ENCODE results near the gene POLR3K.

POLR3K gene

GRCh38 chr16:94918-95265 is 41.5 kb upstream of the POLR3K start:
- TF ChIP-seq CTCF (conservative IDR thresholded peaks at IDR 0.05; ENCODE audit: low read depth), result no peak
- ChIA-PET CTCF (interaction anchor here (1.7 to 6.7 kb wide), 2 partner anchors 28 to 32 kb away, joined by 8 to 135 read pairs; no protein-coding TSS in a partner anchor), POLR2A (ENCODE audit: low non-redundant PET) (no interaction called here)
- H3K27ac ChIP-seq, result peak overlapping the region; percentile 41
- no peak for DNase-seq (ENCODE audit: low spot score)

- H3K27ac ChIP-seq, result peak overlapping the region; percentile 41
- no peak for DNase-seq (ENCODE audit: low spot score)
- CTCF ChIA-PET, result interaction anchor here (0.6 to 6.7 kb wide), 3 partner anchors 25 to 1619 kb away, joined by 4 to 135 read pairs (median 6); no protein-coding TSS in a partner anchor
- TF ChIP-seq CTCF (conservative IDR thresholded peaks at IDR 0.05; ENCODE audit: low read depth), result no peak
- POLR2A ChIA-PET (ENCODE audit: low non-redundant PET), result no interaction called here
Measured at GRCh38 chr16:92431-93339, 39.3 kb upstream of the POLR3K start.

- ChIA-PET CTCF (interaction anchor here (0.6 to 1.4 kb wide), 2 partner anchors 26 to 42 kb away, joined by 4 to 6 read pairs; no protein-coding TSS in a partner anchor), POLR2A (ENCODE audit: low non-redundant PET) (no interaction called here)
- no peak for DNase-seq (ENCODE audit: low spot score)
- no peak for TF ChIP-seq CTCF (conservative IDR thresholded peaks at IDR 0.05; ENCODE audit: low read depth)
- H3K27ac ChIP-seq, result peak overlapping the region; percentile 41
Measured at GRCh38 chr16:91484-91883, 38.1 kb upstream of the POLR3K start.

GRCh38 chr16:89391-90302 is 36.2 kb upstream of the POLR3K start:
- no peak for TF ChIP-seq CTCF (conservative IDR thresholded peaks at IDR 0.05; ENCODE audit: low read depth)
- no peak for DNase-seq (ENCODE audit: low spot score)
- CTCF ChIA-PET, result interaction anchor here (1.5 kb wide), 1 partner anchor 24 kb away, joined by 5 read pairs; no protein-coding TSS in a partner anchor
- POLR2A ChIA-PET (ENCODE audit: low non-redundant PET), result interaction anchor here (0.5 kb wide), 1 partner anchor 23 kb away, joined by 3 read pairs; no protein-coding TSS in a partner anchor
- H3K27ac ChIP-seq, result peak overlapping the region; percentile 41

GRCh38 chr16:88613-89012 is 35.2 kb upstream of the POLR3K start:
- H3K27ac ChIP-seq, result no peak overlapping the region
- DNase-seq (ENCODE audit: low spot score), result no peak
- TF ChIP-seq CTCF (conservative IDR thresholded peaks at IDR 0.05; ENCODE audit: low read depth), result no peak
- POLR2A ChIA-PET (ENCODE audit: low non-redundant PET), result interaction anchor here (0.5 kb wide), 1 partner anchor 22 kb away, joined by 3 read pairs; no protein-coding TSS in a partner anchor
- CTCF ChIA-PET, result interaction anchor here (0.7 to 0.9 kb wide), 2 partner anchors 23 to 1577 kb away, joined by 3 to 5 read pairs; no protein-coding TSS in a partner anchor

DNA sequence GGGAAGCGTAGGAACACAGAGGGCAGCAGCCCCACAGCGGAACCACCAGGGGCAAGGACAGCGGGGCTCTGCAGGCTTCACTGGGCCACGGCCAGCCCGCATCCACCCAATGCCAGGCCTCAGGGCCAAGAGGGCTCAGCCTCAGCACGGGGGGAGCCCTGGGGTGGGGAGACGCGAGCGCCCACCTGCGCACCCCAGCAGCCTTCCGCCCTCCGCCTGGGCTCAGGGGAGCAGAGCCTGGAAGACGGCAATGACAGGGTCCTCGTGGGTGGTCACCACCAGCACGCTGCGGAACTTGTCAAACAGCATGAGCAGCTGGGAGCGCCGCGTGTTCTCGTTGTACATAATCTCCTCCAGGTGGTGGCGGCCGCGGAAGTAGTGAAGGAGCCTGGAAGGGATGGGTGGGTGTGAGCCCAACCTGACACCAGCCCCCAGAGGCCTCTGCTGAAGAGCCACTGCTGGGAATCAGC is 33.1 kb upstream of the POLR3K start:
- TF ChIP-seq CTCF (conservative IDR thresholded peaks at IDR 0.05; ENCODE audit: low read depth), result no peak
- peak overlapping the region; percentile 89 for H3K27ac ChIP-seq
- no peak for DNase-seq (ENCODE audit: low spot score)
- ChIA-PET CTCF (interaction anchor here (0.8 to 1.0 kb wide), 2 partner anchors 10 kb away, joined by 3 to 6 read pairs; no protein-coding TSS in a partner anchor), POLR2A (ENCODE audit: low non-redundant PET) (interaction anchor here (0.5 kb wide), 1 partner anchor 10 kb away, joined by 3 read pairs; no protein-coding TSS in a partner anchor)
